Neutrophil (primary cell): ENCODE measurements around the gene NHLRC4.

Source experiments
- H3K27ac ChIP-seq: fragments of 200-600 bp; sonication (generic); 2 replicates; pipeline ENCODE4 v1.5.1; 2016; ENCODE audit warnings: mild to moderate bottlenecking, moderate library complexity
- H3K27me3 ChIP-seq: fragments of 200-600 bp; sonication (generic); 2 replicates; pipeline ENCODE4 v1.6.0; 2016; ENCODE audit warnings: mild to moderate bottlenecking
- H3K36me3 ChIP-seq: fragments of 200-600 bp; sonication (generic); 2 replicates; pipeline ENCODE4 v1.5.1; 2017
- H3K4me1 ChIP-seq, 2 experiments: fragments of 200-600 bp in 1 of 2; sonication (generic) in 1 of 2; 1 replicate in 1 of 2; 2 replicates in 1 of 2; pipeline versions ENCODE4 v1.5.1 to v1.6.1; 2013 to 2016; ENCODE audit warnings: low read depth in 1 of 2, low read length in 1 of 2, mild to moderate bottlenecking in 1 of 2, moderate library complexity in 1 of 2; ENCODE audit not compliant: control insufficient read depth in 1 of 2, insufficient read depth in 1 of 2
- H3K4me3 ChIP-seq, 2 experiments: fragments of 200-600 bp in 1 of 2; sonication (generic) in 1 of 2; 1 replicate in 1 of 2; 2 replicates in 1 of 2; pipeline ENCODE4 v1.5.1; 2013 to 2016; ENCODE audit warnings: low read depth in 1 of 2, low read length in 1 of 2, mild to moderate bottlenecking in 1 of 2, moderate library complexity in 1 of 2
- H3K9me3 ChIP-seq: fragments of 200-600 bp; sonication (generic); 2 replicates; pipeline ENCODE4 v1.5.1; 2016
- CTCF ChIP-seq: fragments of 200-600 bp; sonication (generic); IDR thresholded peaks from 2 replicates; pipeline ENCODE4 v1.5.1; 2016; ENCODE audit warnings: antibody characterized with exemption

The NHLRC4 gene

GRCh38 chr16:554640-555365, 12.0 kb upstream of the NHLRC4 start:
- H3K9me3 ChIP-seq: no peaks in the 10 kb centered on the region
- no peak overlapping the region for H3K27ac ChIP-seq
- no peak for TF ChIP-seq CTCF
- no peaks in the 10 kb centered on the region for H3K4me1 ChIP-seq
- no peak overlapping the region for H3K4me3 ChIP-seq
- peaks cover 28% of the 10 kb centered on the region for H3K27me3 ChIP-seq
- peaks cover 39% of the 10 kb centered on the region for H3K36me3 ChIP-seq

GRCh38 chr16:555528-556473, 11.0 kb upstream of the NHLRC4 start:
- peaks cover 38% of the 10 kb centered on the region for H3K27me3 ChIP-seq
- no peak overlapping the region for H3K4me3 ChIP-seq
- no peak overlapping the region for H3K27ac ChIP-seq
- no peaks in the 10 kb centered on the region for H3K4me1 ChIP-seq
- TF ChIP-seq CTCF: no peak
- peaks cover 32% of the 10 kb centered on the region for H3K36me3 ChIP-seq
- no peaks in the 10 kb centered on the region for H3K9me3 ChIP-seq

GRCh38 chr16:556474-557173, 10.2 kb upstream of the NHLRC4 start:
- H3K4me1 ChIP-seq: no peaks in the 10 kb centered on the region
- no peak overlapping the region for H3K4me3 ChIP-seq
- peaks cover 46% of the 10 kb centered on the region for H3K27me3 ChIP-seq
- no peaks in the 10 kb centered on the region for H3K9me3 ChIP-seq
- no peak for TF ChIP-seq CTCF
- no peak overlapping the region for H3K27ac ChIP-seq
- H3K36me3 ChIP-seq: peaks cover 28% of the 10 kb centered on the region

- peaks cover 57% of the 10 kb centered on the region for H3K27me3 ChIP-seq
- peaks cover 17% of the 10 kb centered on the region for H3K36me3 ChIP-seq
- no peaks in the 10 kb centered on the region for H3K4me1 ChIP-seq
- H3K9me3 ChIP-seq: no peaks in the 10 kb centered on the region
- TF ChIP-seq CTCF: no peak
- no peak overlapping the region for H3K27ac ChIP-seq
- H3K4me3 ChIP-seq: no peak overlapping the region
These were observed 9.1 kb upstream of the NHLRC4 start for GRCh38 chr16:557463-558297.
